NCI-H510A treated with DMSO at 0.1 percent for 48 hours (cell line): Measurements from ENCODE around the gene CERS2.
A peak's percentile ranks its signal among the peaks of the same experiment; 100 is the strongest.
"Not testable (repeated sequence)": the region's sequence is repeated elsewhere in the genome, so short reads cannot be mapped to it uniquely, and the experiment has no call there.

Source experiments
- DNase-seq: peaks from one replicate; lab custom pipeline; 2025; lab: John Stamatoyannopoulos, UW

The CERS2 gene

DNA sequence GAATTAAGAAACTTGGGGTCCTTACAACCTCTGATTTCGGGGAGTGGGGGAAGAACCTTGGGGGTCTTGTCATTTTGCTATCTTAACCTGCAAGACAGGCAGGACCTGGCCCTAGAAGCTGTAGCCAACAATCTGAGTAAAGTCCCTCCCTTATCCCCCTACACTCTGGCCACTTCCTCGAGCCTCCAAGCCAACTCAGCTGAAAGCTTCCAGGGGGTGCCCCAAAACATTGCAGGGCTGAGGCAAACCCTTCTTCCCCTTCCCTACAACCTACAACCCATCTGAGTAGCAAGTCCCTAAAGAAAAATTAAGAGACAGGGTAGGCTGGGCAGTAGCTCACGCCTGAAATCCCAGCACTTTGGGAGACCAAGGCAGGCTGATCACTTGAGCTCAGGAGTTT, 5.0 kb downstream of the CERS2 start:
- no peak for DNase-seq

GRCh38 chr1:150968491-150968890, 6.1 kb downstream of the CERS2 start:
- DNase-seq = no peak

- DNase-seq = no peak
These were observed 6.7 kb downstream of the CERS2 start for GRCh38 chr1:150967936-150968335.

- DNase-seq = no peak
These were observed 8.6 kb downstream of the CERS2 start for GRCh38 chr1:150966011-150966410.

GRCh38 chr1:150965605-150966004, 9.0 kb downstream of the CERS2 start:
- DNase-seq = no peak

GRCh38 chr1:150964164-150964489, 10.5 kb downstream of the CERS2 start:
- no peak for DNase-seq

DNA sequence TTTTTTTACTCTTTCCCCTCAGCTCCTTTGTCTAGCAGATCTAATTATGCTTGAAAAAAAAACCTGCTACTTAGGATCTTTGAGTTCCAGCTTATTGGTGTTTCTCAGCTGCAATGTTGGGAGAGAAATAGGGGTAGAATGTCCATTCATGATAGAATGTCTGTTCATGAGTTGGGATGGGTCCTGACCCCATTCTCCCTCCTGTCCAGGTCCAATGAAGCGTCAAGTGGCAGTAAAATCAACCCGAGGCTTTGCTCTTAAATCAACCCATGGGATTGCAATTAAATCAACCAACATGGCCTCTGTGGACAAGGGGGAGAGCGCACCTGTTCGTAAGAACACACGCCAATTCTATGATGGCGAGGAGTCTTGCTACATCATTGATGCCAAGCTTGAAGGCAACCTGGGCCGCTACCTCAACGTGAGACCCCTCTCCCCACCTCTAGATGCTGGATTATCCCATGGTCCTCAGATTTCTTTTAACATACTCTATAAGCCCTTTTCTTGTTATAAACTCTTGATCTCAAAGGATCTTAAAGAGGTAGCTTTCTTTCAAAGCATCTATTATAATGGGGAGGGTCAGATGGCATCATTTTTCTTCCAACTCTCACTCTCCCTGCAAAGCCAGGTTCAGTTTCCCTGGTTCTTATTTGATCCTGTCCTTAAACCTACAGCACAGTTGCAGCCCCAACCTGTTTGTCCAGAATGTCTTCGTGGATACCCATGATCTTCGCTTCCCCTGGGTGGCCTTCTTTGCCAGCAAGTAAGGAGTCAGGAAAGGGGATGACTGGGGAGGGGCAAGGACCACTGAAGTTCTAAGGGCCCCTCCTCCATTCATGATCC, 11.1 kb downstream of the CERS2 start:
- no peak for DNase-seq

DNA sequence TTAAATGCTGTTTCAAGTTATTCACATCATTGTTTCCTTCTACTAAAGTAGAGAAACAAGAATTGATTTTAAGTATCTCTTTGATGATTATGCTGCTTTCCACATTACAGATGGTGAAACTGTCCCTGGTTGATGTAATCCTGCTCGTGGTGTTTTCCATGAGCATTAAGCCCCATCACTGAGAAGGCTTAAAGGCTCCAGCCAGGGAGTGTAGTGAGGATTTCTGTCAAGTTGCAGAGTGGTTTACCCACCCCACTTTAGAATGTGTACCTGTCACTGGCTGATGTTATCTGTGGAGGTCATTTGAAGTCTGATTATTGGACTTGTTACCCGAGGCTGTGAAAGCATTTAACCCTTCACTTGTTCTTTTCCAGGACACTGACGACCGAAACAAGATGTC, 12.9 kb downstream of the CERS2 start:
- DNase-seq = no peak

DNA sequence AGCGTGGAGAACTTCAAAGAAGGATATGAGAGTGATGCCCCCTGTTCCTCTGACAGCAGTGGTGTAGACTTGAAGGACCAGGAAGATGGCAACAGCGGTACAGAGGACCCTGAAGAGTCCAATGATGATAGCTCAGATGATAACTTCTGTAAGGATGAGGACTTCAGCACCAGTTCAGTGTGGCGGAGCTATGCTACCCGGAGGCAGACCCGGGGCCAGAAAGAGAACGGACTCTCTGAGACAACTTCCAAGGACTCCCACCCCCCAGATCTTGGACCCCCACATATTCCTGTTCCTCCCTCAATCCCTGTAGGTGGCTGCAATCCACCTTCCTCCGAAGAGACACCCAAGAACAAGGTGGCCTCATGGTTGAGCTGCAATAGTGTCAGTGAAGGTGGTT, 14.0 kb downstream of the CERS2 start:
- DNase-seq = no peak

GRCh38 chr1:150957666-150958065, 17.0 kb downstream of the CERS2 start:
- no peak for DNase-seq

- no peak for DNase-seq
These were observed 19.4 kb downstream of the CERS2 start for GRCh38 chr1:150955280-150955679.

- no peak for DNase-seq
These were observed 19.9 kb downstream of the CERS2 start for GRCh38 chr1:150954708-150955107.

DNA sequence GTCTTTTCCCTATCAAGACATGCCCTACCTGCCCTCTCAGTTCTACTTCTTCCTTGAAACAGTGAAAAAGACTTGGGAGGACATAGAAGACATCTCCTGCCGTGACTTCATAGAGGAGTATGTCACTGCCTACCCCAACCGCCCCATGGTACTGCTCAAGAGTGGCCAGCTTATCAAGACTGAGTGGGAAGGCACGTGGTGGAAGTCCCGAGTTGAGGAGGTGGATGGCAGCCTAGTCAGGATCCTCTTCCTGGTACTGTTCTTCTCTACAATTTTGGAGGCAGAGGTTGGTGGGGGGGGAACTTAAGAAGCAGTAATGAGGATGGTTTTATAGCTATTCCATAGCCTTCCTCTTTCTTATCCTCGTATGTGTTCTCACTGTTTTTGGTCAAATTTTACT, 29.8 kb downstream of the CERS2 start:
- DNase-seq = no peak

DNA sequence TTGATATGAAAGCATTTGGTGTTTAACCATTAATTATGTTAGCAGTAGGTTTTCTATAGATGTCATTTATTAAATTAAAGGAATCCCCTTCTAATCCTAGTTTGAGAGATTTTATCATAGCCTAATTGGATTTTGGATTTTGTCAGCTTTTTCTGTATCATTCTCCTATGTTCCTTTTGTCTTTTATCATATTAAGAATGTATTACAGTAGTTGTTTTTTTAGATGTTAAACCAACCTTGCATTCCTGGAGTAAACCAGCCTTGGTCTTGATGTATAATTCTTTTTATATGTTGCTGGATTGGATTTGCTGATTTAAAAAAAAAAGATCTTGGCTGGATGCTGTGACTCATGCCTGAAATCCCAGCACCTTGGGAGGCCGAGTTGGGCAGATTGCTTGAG, 42.9 kb downstream of the CERS2 start:
- no peak for DNase-seq

GRCh38 chr1:150928775-150929174, 45.9 kb downstream of the CERS2 start:
- not testable (repeated sequence) for DNase-seq

DNA sequence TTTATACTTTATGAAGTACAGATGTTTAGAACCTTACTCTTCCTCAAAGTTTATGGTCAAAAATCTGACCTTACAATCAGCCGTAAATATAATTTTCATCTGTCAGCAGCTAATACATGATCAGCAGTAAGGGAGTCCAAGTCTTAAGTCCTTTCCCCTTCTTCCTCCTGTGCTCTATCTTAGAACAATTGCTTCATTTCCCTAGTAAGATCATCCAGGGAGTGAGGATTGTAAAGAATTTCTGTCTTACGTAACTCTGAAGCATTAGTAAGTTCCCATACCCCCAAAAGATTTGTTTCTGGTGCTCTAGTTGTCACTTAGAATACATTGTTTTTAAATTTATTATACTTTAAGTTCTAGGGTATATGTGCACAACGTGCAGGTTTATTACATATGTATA, 46.3 kb downstream of the CERS2 start:
- DNase-seq = no peak

DNA sequence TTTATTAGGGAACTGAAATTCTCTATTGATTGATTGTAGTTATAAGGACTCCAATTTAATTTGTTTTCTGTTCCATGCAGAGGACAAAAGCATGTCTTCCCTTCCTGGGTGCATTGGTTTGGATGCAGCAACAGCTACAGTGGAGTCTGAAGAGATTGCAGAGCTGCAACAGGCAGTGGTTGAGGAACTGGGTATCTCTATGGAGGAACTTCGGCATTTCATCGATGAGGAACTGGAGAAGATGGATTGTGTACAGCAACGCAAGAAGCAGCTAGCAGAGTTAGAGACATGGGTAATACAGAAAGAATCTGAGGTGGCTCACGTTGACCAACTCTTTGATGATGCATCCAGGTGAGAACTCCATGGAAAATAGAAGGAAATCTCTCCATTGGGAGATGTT, 47.0 kb downstream of the CERS2 start:
- no peak for DNase-seq

DNA sequence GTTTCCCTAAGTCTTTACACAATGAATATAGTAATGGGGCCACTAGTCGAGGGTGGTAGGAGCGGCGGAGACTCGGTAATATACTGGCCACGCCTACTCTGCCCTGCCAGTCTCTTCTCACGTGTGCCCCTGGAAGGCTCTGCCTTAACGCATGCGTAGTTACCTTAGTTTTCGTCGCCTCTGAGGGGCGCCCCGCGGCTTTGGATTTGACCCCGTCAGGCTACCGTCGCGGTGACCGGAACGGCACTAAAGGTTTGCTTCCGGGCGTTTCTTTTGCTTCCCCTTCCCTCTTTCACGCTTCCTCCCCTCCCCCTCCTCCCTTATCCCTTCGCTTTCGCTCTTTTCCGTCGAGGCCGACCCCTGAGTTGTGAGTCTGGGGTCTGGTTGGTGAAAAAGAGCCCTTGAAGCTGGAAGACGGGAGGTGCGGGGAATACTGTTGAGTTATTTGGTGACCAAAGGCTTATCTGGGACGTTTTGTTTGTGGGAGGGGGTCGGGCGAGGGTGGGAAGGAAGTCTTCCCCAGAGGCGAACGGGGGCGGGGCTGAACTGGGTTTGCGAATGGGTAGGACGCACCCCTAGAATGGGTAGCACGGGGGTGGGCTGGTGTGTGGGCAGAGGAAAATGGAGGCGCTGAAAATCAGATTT, 48.4 kb downstream of the CERS2 start, which contains the start of gene SETDB1:
SETDB1 (plus strand) TSS at position 267 of the 645 bp plus-strand sequence. CDS start 1,352 bp downstream, outside the sequence.
- DNase-seq = peak; percentile 99

GRCh38 chr1:150925080-150925479, 49.6 kb downstream of the CERS2 start:
- peak; percentile 55 for DNase-seq

DNA sequence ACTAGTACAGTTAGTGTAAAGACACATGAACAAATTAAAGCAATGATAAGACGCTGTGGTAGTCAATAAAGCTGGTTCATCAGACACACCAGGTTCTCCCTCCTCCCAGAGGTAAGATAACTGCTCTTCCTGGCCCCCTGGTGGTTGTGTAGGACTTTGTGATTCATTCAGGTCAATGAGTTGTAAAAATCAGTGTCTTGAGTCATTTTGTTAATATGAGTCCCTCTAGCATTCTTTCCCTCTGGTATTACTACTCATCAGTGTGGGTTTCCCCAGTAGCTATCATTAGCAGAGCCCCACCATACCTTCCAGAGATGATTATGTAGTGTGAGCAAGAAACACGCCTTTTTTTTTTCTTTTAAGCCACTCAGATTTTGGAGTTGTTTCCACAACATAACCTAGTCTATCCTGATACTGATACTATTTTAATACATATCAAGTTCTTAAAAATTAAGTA, 52.1 kb downstream of the CERS2 start:
- peak; percentile 71 for DNase-seq

GRCh38 chr1:150917387-150917786, 57.2 kb downstream of the CERS2 start:
- no peak for DNase-seq
